Fibroblast of the aortic adventitia (primary cell): ENCODE results near the gene PARS2. TPM values are rescaled to one million over a fixed set of nuclear protein-coding genes. Genes with fewer than 3 reads are reported as not detected.

Experiments
- DNase-seq: peaks from one replicate; pipeline ENCODE4 v3.0.0-alpha.2; 2010; ENCODE audit warnings: low read depth
- H3K4me3 ChIP-seq: 2 replicates; pipeline ENCODE4 v1.5.1; 2011; ENCODE audit warnings: low read depth, mild to moderate bottlenecking, control low read depth, low read length, moderate library complexity
- CTCF ChIP-seq: IDR thresholded peaks from 2 replicates; pipeline ENCODE4 v1.5.1; 2011; ENCODE audit warnings: mild to moderate bottlenecking, low read length, control low read depth, inconsistent platforms; ENCODE audit not compliant: insufficient read depth
- total RNA-seq: library from RNA; depleted of rRNA; stranded (reverse); fragments of >200 nt; gene quantifications from 2 replicates; pipeline ENCODE4 v1.2.3, GENCODE V29; 2012; ENCODE audit warnings: low replicate concordance

Gene PARS2
- total RNA-seq, 1 donor: 4.1 TPM

- peak; percentile 26 for DNase-seq
- H3K4me3 ChIP-seq: no peak overlapping the region
- TF ChIP-seq CTCF: no peak
These were observed 3.8 kb upstream of the PARS2 start for GRCh38 chr1:54768093-54768492.

DNA sequence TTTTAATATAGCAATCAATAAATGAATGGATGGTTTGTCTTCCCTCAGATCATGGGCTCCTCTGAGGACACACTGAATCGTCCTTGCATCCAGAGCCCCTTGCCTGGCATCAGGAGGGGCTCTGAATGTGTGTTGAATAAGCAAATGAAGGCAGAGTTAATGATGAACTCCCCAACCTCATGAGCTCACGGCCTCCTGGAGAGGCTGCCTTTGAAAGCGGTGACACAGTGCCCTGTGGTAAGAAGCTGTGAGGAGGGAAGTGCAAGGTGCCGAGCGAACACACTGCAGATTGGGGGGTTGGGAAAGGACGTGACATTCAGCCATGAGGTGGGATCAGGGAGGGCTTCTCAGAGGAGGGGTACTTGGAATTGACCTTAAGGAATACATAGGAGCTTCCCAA is 3.2 kb upstream of the PARS2 start:
- TF ChIP-seq CTCF: no peak
- no peak for DNase-seq
- no peak overlapping the region for H3K4me3 ChIP-seq

- H3K4me3 ChIP-seq: no peak overlapping the region
- DNase-seq: no peak
- TF ChIP-seq CTCF: no peak
These were observed 2.4 kb upstream of the PARS2 start for GRCh38 chr1:54766726-54767125.

- no peak for DNase-seq
- no peak for TF ChIP-seq CTCF
- H3K4me3 ChIP-seq: peak overlapping the region; percentile 58
These were observed 719 bp upstream of the PARS2 start for GRCh38 chr1:54764922-54765561.

DNA sequence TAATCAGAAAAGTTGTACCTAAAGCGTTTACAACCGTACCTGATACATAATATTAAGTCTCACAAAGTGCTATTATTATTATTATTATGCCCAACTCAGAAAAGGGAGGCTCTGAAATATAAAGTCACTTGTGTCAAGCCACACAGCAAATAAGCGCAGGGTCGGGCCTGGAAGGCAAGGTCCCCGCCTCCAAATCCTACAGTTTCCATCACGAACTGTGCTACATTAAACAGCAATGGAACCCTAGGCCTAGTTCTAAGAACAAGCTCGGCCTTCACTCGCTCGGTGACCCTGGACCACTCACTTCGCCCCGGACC is 549 bp downstream of the PARS2 start:
- peak overlapping the region; percentile 99 for H3K4me3 ChIP-seq
- DNase-seq: no peak
- TF ChIP-seq CTCF: no peak

DNA sequence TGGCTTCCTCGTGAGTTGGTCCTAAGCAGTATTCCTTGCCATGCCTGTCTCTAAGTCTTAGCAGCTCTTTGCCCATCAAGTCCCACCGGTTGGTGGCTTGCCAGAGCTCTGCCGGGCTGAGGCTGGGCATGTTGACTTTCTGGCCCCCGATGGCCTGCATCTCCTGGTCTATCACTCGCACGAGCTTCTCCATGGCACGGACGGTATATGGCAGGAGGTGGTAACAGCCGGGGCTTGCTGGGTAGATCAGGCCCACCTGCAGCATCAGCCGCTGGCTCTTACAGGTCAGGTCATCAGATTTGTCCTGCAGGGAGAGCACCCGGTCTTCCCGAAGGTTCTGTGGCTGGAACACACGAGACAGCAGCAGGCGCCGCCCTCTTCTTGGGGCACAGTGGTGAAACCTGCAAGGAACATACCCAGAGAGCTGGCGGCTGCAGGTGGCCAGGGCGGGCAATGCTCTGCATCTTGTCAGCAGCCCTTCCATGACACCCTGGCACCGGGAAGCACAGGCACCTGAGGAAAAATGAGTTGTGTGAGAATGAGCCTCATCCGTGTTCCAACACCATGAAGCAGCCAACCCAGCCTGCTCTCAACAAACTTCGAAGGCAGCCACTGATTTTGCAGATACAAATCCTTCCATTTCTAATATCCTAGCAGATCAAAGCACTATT is 5.5 kb downstream of the PARS2 start:
- DNase-seq: no peak
- H3K4me3 ChIP-seq: no peak overlapping the region
- no peak for TF ChIP-seq CTCF

GRCh38 chr1:54757833-54758232 is 6.5 kb downstream of the PARS2 start:
- TF ChIP-seq CTCF: no peak
- H3K4me3 ChIP-seq: no peak overlapping the region
- no peak for DNase-seq
